Stomach (tissue), 4 donors: ENCODE results near the gene VILL.
A peak's percentile ranks its signal among the peaks of the same experiment; 100 is the strongest.

Experiments
- CTCF ChIP-seq, 7 experiments: fragments of 450-650 bp in 4 of 7; fragments of 200-600 bp in 3 of 7; sonication (generic) in 3 of 7; IDR thresholded peaks; one replicate each; pipeline ENCODE4 v1.5.1; 2016 to 2019; ENCODE audit warnings: antibody characterized with exemption in 7 of 7, control low read depth in 2 of 7, mild to moderate bottlenecking in 1 of 7
- EP300 ChIP-seq: sonication (generic); formaldehyde crosslinking; IDR thresholded peaks from one replicate; pipeline ENCODE4 v1.6.1; 2017; ENCODE audit warnings: antibody characterized with exemption
- POLR2A ChIP-seq, 4 donors: fragments of 450-650 bp; IDR thresholded peaks; one replicate each; pipeline ENCODE4 v1.6.1; 2016; ENCODE audit warnings: antibody characterized with exemption in 4 of 4, control low read depth in 2 of 4, mild to moderate bottlenecking in 1 of 4, moderate library complexity in 1 of 4
- POLR2AphosphoS5 ChIP-seq, 3 donors: sonication (generic); formaldehyde crosslinking; IDR thresholded peaks; one replicate each; pipeline ENCODE4 v1.6.1; 2016; ENCODE audit warnings: antibody characterized with exemption in 3 of 3

- no peak for TF ChIP-seq CTCF (IDR thresholded peaks at IDR 0.05)
- no peak for TF ChIP-seq POLR2A (IDR thresholded peaks at IDR 0.05)
- TF ChIP-seq EP300: no peak
- peak in 1 of 3 donors; percentile 10 for TF ChIP-seq POLR2AphosphoS5 (IDR thresholded peaks at IDR 0.05)
Measured at GRCh38 chr3:38031022-38031994, 40.7 kb downstream of the VILL start.
